K562 (cell line): Measurements from ENCODE around the gene ANKRD13C. TPM values are rescaled to one million over a fixed set of nuclear protein-coding genes. Genes with fewer than 3 reads are reported as not detected.

ENCODE experiments used
- BCL6 ChIP-seq: fragments of 250-450 bp; sonication (Bioruptor Pico); IDR thresholded peaks from 2 replicates; pipeline ENCODE4 v1.4.0; 2020
- CBFA2T3 ChIP-seq: fragments of 450-650 bp; IDR thresholded peaks from 2 replicates; pipeline ENCODE4 v1.6.1; 2017
- ELF4 ChIP-seq: fragments of 450-650 bp; formaldehyde crosslinking; IDR thresholded peaks from 2 replicates; pipeline ENCODE4 v1.4.0; 2022; ENCODE audit warnings: missing genetic modification characterization
- FOXK1 ChIP-seq: sonication (generic); formaldehyde crosslinking; IDR thresholded peaks from 2 replicates; pipeline ENCODE4 v1.8.0; 2022; ENCODE audit warnings: missing genetic modification reagents, mild to moderate bottlenecking, borderline replicate concordance
- HMG20B ChIP-seq: fragments of 250-450 bp; sonication (Bioruptor Pico); IDR thresholded peaks from 2 replicates; pipeline ENCODE4 v1.5.0; 2021; ENCODE audit warnings: mild to moderate bottlenecking
- HMGXB4 ChIP-seq: sonication (generic); formaldehyde crosslinking; IDR thresholded peaks from 2 replicates; pipeline ENCODE4 v1.8.1; 2023; ENCODE audit warnings: mild to moderate bottlenecking, missing genetic modification reagents
- HOMEZ ChIP-seq: fragments of 250-450 bp; sonication (Bioruptor Pico); IDR thresholded peaks from 2 replicates; pipeline ENCODE4 v1.4.0; 2020; ENCODE audit warnings: mild to moderate bottlenecking, moderate library complexity
- JUN ChIP-seq, 2 experiments: sonication (generic) in 1 of 2; formaldehyde crosslinking in 1 of 2; IDR thresholded peaks; 2 replicates each; pipeline versions ENCODE4 v1.6.1 to v1.8.0; 2012 to 2022; ENCODE audit warnings: borderline replicate concordance in 2 of 2, mild to moderate bottlenecking in 2 of 2, improper control_type of control experiment in 1 of 2, low read depth in 1 of 2, low read length in 1 of 2, missing genetic modification reagents in 1 of 2
- PHF8 ChIP-seq: fragments of 200-600 bp; sonication (generic); IDR thresholded peaks from 2 replicates; pipeline ENCODE4 v1.6.1; 2012; ENCODE audit warnings: mixed run types, mild to moderate bottlenecking, inconsistent platforms, low read length, moderate library complexity, borderline replicate concordance
- PKNOX1 ChIP-seq: fragments of 450-650 bp; IDR thresholded peaks from 2 replicates; pipeline ENCODE4 v1.6.1; 2016
- PTBP1 ChIP-seq: fragments of 200-400 bp; formaldehyde crosslinking; IDR thresholded peaks from 2 replicates; pipeline ENCODE4 v1.6.1; 2017; ENCODE audit warnings: low read depth, low read length
- RAD51 ChIP-seq: fragments of 450-650 bp; IDR thresholded peaks from 2 replicates; pipeline ENCODE4 v1.7.1; 2016; ENCODE audit warnings: low read depth, mild to moderate bottlenecking, borderline replicate concordance
- SNRNP70 ChIP-seq: fragments of 200-400 bp; formaldehyde crosslinking; optimal IDR thresholded peaks from 2 replicates; pipeline ENCODE3; 2017; ENCODE audit warnings: low read depth, low read length
- SREBF2 ChIP-seq: sonication (generic); formaldehyde crosslinking; IDR thresholded peaks from 2 replicates; pipeline ENCODE4 v1.4.0; 2020; ENCODE audit warnings: mild to moderate bottlenecking, missing genetic modification reagents
- TAL1 ChIP-seq: fragments of 450-650 bp; IDR thresholded peaks from 2 replicates; pipeline ENCODE4 v1.6.1; 2016; ENCODE audit warnings: mild to moderate bottlenecking
- ZNF589 ChIP-seq: fragments of 200-800 bp; sonication (Bioruptor generic); IDR thresholded peaks from 2 replicates; pipeline ENCODE4 v1.6.1; 2016; ENCODE audit warnings: low read depth, missing genetic modification characterization, missing compliant biosample characterization
- ZNF592 ChIP-seq: fragments of 450-650 bp; IDR thresholded peaks from 2 replicates; pipeline ENCODE4 v1.6.1; 2017; ENCODE audit warnings: antibody characterized with exemption, mild to moderate bottlenecking
- ZNF695 ChIP-seq: fragments of 450-650 bp; formaldehyde crosslinking; IDR thresholded peaks from 2 replicates; pipeline ENCODE4 v1.4.0; 2020; ENCODE audit warnings: mild to moderate bottlenecking, moderate library complexity
- polyA plus RNA-seq, 8 experiments: library from polyadenylated mRNA; depleted of rRNA in 4 of 8; stranded (reverse) in 5 of 8; unstranded in 3 of 8; fragments of >200 nt; fragmentation: Nextera tagmentation in 2 of 8; fragmentation: Illumina TruSeq in 1 of 8; extraction: Ambion mirVana in 2 of 8; extraction: Trizol in 1 of 8; gene quantifications; 2 replicates each; pipeline versions ENCODE4 v1.2.1 to v1.2.3, GENCODE V29; 2011 to 2014; ENCODE audit warnings: inconsistent platforms in 1 of 8, missing spikeins in 1 of 8
- total RNA-seq, 7 experiments: library from RNA; depleted of rRNA in 6 of 7; stranded (reverse); fragments of >200 nt in 6 of 7; fragmentation: Illumina TruSeq in 2 of 7; extraction: Trizol in 2 of 7; gene quantifications; 2 replicates each; pipeline versions ENCODE4 v1.2.1 to v1.2.3, GENCODE V29; 2011 to 2021; ENCODE audit warnings: low replicate concordance in 1 of 7

Gene ANKRD13C
- total and polyA plus RNA-seq, 9 of the 15 experiments (the other 6 are each of a cell fraction or from before 2014, with no cell fraction given), result 3.4 to 22.8 (median 12.5) TPM

GRCh38 chr1:70353601-70354331 lies 756 bp downstream of the ANKRD13C start (continued):
- no peak for TF ChIP-seq HMG20B
- TF ChIP-seq BCL6, result no peak
- no peak for TF ChIP-seq HOMEZ (CRISPR knock-in tag)
- no peak for TF ChIP-seq PTBP1
- TF ChIP-seq FOXK1 (CRISPR knock-in tag), result no peak
- TF ChIP-seq CBFA2T3, result no peak
- TF ChIP-seq PKNOX1, result no peak
- TF ChIP-seq SREBF2 (CRISPR knock-in tag), result 0 out of 2 replicates have a peak, but pooled peaks have one; percentile 15
- no peak for TF ChIP-seq TAL1
- TF ChIP-seq JUN (IDR thresholded peaks at IDR 0.05; ENCODE audit: borderline replicate concordance, low read depth, low read length), result no peak
- no peak for TF ChIP-seq JUN (CRISPR knock-in tag; IDR thresholded peaks at IDR 0.05; ENCODE audit: borderline replicate concordance)
- TF ChIP-seq RAD51, result no peak
- TF ChIP-seq PHF8, result no peak
- TF ChIP-seq ZNF589 (CRISPR knock-in tag), result 0 out of 2 replicates have a peak, but pooled peaks have one; percentile 7
- TF ChIP-seq ZNF592, result no peak
- no peak for TF ChIP-seq SNRNP70
- no peak for TF ChIP-seq ZNF695
- no peak for TF ChIP-seq ELF4 (CRISPR knock-in tag)
- TF ChIP-seq HMGXB4, result 0 out of 2 replicates have a peak, but pooled peaks have one; percentile 7
